ES-I3 (cell line): ENCODE data around the gene CHMP6.

ENCODE experiments used
- H3K36me3 ChIP-seq: 2 replicates; pipeline ENCODE4 v1.6.1; 2013; ENCODE audit warnings: mild to moderate bottlenecking, low read length, control low read depth, moderate library complexity; ENCODE audit not compliant: insufficient read depth
- H3K4me1 ChIP-seq: 2 replicates; pipeline ENCODE4 v1.6.1; 2013; ENCODE audit warnings: mild to moderate bottlenecking, control low read depth, low read length; ENCODE audit not compliant: insufficient read depth
- H3K9ac ChIP-seq: 2 replicates; pipeline ENCODE4 v1.6.1; 2013; ENCODE audit warnings: low read depth, mild to moderate bottlenecking, low read length, moderate library complexity
- H3K9me3 ChIP-seq: 2 replicates; pipeline ENCODE4 v1.6.1; 2013; ENCODE audit warnings: mild to moderate bottlenecking, low read length, moderate library complexity; ENCODE audit not compliant: control insufficient read depth, insufficient read depth

Gene CHMP6

DNA sequence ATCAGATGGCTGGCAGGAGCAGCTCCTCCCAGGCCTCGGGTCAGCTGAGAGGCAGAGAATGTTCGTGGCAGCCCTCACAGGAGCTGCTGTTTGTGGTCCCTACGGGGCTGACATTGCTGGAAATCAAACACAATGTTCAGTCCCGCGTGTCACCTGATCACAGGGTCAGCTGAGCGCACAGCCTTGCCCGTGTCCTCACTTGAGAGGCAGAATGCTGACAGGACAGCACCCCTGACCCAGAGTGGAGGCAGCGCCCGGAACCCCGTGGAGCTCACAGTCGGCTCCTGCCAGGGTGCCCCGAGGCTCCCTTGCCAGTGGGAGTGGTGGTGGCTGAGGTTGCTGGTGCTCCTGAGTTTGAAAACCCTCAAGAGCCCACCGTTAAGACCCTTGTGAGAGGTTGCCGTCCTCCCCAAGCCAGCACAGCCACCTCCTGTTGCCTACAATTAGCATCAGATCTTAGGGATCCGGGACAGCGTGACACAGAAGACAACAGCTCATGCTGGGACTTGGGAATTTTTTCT, 3.6 kb upstream of the CHMP6 start:
- Histone ChIP-seq H3K4me1 (peaks cover 3% of the 10 kb centered on the region; the same call in 1 of the 2 replicates), H3K9me3 (no peaks in the 10 kb centered on the region), H3K36me3 (no peaks in the 10 kb centered on the region), H3K9ac (no peak overlapping the region)

DNA sequence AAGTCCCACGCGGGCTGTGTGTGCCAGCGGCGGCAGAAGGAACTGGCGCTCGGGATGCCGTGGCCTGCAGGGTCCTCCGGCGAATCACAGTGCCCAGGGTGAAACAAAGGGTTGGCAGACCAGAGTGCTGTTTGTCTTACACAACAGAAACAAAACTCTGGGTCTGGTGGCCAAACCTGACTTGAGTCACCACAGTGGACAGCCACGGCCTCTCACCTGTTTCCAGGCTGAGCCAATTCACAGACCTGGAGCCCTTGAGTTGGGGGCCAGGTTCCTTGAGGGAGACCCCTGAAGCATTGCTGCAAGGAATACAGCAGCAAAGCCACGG, 2.1 kb upstream of the CHMP6 start:
- Histone ChIP-seq H3K9ac (no peak overlapping the region), H3K36me3 (no peaks in the 10 kb centered on the region), H3K4me1 (peaks cover 3% of the 10 kb centered on the region; the same call in 1 of the 2 replicates), H3K9me3 (no peaks in the 10 kb centered on the region)

DNA sequence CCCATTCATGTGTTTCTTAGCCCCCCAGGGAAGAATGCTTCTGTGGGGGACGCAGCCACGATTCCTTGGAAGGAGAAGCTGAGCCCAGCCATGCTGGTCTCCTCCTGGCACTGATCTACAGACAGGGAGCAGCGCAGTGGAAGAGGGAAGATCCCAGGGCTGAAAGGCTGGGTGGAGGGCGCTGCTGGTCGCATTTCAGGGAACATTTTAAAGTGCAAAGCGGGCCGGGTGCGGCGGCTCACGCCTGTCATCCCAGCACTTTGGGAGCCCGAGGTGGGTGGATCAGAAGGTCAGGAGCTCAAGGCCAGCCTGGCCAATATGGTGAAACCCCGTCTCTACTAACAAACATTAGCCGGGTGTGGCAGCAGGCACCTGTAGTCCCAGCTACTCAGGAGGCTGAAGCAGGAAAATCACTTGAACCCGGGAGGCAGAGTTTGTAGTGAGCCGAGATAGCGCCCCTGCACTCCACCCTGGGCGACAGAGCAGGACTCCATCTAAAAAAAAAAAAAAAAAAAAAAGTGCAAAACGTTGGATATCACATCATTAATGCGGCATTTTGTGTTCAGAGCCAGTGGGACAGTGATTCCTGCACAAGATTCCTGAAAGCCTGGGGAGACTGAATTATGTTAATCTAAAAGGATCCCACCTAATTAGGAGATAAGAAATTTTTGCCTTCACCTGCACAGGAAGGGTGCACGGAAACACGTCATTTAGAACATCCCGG, 558 bp upstream of the CHMP6 start:
- Histone ChIP-seq H3K9ac (peak overlapping the region; percentile 98), H3K4me1 (peaks cover 3% of the 10 kb centered on the region; the same call in 1 of the 2 replicates), H3K9me3 (no peaks in the 10 kb centered on the region), H3K36me3 (no peaks in the 10 kb centered on the region)

DNA sequence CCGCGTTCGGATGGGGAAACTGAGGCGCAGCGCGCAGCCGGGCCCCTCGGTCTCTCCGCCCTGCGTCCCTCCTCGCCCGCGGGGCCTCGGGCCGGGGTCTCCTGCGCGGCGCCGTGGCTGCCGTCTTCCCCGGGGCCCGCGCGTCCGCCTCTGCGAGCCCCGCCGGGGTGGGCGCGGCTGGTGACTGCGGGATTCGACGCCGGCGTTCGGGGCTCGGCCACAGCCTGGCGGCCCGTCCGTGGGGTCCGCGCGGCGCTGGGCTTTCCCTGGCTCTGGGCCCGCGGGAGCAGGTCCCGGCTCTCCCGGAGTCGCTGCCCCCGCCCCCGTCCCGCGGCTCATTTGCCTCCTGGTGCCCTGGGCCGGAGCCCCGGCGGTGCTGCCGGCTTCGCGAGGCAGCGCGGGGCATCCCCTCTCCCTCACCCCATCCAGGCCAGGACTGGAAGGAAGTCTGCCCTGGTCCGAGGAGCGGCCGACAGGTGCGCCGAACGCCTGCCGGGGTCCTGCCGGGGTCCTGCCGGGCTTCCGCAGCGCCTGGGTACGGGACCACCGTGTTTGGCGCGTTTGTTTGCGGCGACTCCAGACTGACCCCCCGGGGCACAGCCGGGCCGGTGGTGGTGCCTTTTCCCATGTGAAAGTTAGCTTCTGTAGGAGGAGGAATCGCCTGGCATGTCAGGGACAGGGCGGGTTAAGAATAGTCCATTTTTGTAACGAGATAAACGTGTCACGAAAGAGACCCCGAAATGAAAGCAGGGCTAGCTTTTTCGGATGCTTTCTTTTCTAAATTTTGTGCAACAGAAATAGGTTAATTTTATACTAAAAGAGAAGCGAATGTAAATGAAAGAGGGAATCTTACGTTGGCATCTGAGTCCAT, 671 bp downstream of the CHMP6 start:
- Histone ChIP-seq H3K36me3 (no peaks in the 10 kb centered on the region), H3K4me1 (peaks cover 3% of the 10 kb centered on the region; the same call in 1 of the 2 replicates), H3K9me3 (no peaks in the 10 kb centered on the region), H3K9ac (peak overlapping the region; percentile 98)

DNA sequence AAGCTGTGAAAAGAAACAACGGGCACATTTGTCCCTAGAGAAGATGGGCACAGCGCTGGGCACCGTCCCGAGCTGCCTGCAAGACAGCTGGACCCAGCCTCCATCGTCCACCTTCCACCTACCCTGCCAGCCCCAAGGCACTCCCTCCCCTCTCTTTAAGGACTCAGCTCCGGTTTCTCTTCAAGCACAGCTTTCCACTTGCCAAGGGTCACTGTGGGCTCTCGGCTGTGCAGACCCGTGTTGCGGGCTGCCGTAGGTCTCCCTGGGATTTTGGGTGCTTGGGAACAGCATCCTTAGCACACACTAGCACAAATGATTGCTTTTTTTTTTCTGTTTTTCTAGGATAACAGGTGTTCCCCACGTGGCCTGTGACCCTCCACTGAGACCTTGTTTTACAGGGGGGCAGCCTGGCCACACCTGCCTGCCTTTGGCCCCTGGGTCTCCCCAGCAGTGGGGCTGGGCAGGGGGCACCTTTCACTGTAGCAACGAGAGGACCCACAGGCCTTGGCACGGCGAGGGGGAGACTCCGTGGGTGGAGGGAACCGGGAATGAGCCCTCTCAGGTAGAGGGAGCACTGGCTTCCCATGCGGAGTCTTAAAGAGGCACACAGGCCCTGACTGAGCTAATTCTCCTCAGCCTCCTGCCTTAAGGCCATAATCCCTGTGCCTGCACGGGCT, 1.4 kb downstream of the CHMP6 start:
- Histone ChIP-seq H3K4me1 (peaks cover 3% of the 10 kb centered on the region; the same call in 1 of the 2 replicates), H3K9ac (peak overlapping the region; percentile 98), H3K9me3 (no peaks in the 10 kb centered on the region), H3K36me3 (no peaks in the 10 kb centered on the region)

DNA sequence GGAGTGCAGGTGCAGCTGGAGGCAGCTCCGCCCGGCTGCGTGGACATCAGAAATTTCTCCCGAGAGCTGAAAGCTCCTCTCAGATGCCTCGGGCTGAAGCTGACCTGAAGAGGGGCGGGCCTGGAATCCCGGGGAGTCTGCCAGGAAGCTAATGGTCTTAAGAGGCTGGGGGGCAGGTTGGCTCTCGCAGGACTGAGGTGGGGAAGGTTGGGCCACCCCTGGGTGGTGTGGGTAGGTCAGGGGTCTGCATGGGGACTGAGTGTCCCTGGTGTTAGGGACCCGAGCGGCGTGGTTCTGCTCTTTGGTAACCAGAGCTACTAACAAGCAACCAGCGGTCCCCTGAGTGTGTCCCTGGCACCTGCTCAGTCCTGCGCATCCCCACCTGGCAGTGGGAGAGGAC, 3.5 kb downstream of the CHMP6 start:
- no peak overlapping the region for H3K9ac ChIP-seq
- H3K4me1 ChIP-seq, result 0 out of 2 replicates have a peak, but pooled peaks cover 3% of the 10 kb centered on the region
- 0 out of 2 replicates have a peak, but pooled peaks cover 2% of the 10 kb centered on the region for H3K36me3 ChIP-seq
- H3K9me3 ChIP-seq, result no peaks in the 10 kb centered on the region

DNA sequence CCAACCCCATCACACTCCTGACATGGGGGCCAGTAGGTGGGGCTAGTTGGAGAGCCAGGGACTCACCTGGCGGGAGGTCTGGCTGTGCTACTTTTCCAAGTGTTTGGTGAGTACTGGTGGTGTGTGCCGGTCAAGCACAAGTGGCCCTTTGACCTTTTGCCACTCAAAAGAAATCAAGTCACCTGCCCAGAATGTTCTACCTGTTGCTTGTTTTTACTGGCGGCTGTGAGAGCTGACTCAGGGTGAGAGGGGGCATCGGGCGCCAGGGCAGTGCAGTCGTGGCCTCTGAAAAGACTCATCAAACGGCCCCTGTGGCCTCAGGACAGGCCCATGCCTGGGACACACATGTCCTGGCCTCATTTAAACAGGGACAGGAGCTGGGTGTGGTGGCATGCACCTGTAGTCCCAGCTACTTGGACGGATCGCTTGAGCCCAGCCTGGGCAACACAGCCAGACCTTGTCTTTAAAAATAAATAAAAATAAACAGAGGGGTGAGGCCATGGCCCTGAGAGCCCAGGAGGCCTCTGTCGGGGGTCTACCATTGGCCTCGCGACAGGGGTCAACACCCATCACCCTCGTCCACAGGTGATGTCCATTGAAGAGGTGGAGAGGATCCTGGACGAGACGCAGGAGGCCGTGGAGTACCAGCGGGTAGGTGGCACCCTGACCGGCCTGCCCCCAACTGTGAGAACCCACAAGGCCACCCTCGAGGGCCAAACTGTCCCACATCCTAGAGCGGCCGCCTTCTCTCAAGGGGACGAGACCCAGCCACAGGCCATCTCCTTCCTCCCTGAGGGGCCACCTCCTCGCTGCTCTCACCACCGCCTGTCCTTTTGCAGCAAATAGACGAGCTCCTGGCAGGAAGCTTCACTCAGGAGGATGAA, 5.0 kb downstream of the CHMP6 start:
- H3K4me1 ChIP-seq, result 0 out of 2 replicates have a peak, but pooled peaks cover 3% of the 10 kb centered on the region
- no peak overlapping the region for H3K9ac ChIP-seq
- 0 out of 2 replicates have a peak, but pooled peaks cover 2% of the 10 kb centered on the region for H3K36me3 ChIP-seq
- no peaks in the 10 kb centered on the region for H3K9me3 ChIP-seq

DNA sequence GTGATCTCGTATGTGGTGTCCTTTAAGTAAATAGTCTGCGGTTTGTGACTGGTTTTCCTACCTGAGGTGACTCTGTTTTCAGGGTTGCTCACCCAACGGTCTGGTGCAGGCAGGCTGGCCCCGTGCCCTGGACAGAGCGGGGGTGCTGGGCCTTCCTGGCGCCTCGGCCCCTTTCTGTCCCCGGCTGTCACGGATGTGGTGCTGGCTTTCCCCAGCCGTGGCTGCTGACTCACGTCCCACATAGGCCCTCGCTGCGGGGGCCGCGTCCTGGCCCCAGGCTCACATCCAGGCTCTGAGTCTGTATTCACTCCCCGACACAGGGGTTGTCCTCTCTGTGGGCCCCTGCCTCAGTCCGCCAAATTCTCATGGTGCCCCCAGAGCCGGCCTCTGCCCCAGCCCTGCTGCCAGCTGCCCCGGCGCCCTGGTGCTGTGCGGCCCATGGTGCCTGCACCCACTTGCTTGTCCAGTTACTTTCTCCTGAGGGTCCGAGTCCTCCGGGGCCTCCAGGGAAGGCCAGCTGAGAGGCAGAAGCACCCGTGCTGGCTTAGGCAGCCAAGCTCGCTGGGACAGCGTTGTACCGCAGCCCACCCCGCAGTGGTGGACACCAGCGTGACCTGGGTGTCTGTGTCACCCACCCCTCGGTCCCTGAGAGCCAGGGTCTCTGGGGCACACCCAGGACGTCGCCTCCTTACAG, 5.9 kb downstream of the CHMP6 start:
- H3K4me1 ChIP-seq, result 0 out of 2 replicates have a peak, but pooled peaks cover 3% of the 10 kb centered on the region
- H3K36me3 ChIP-seq, result 0 out of 2 replicates have a peak, but pooled peaks cover 2% of the 10 kb centered on the region
- no peaks in the 10 kb centered on the region for H3K9me3 ChIP-seq
- H3K9ac ChIP-seq, result no peak overlapping the region

DNA sequence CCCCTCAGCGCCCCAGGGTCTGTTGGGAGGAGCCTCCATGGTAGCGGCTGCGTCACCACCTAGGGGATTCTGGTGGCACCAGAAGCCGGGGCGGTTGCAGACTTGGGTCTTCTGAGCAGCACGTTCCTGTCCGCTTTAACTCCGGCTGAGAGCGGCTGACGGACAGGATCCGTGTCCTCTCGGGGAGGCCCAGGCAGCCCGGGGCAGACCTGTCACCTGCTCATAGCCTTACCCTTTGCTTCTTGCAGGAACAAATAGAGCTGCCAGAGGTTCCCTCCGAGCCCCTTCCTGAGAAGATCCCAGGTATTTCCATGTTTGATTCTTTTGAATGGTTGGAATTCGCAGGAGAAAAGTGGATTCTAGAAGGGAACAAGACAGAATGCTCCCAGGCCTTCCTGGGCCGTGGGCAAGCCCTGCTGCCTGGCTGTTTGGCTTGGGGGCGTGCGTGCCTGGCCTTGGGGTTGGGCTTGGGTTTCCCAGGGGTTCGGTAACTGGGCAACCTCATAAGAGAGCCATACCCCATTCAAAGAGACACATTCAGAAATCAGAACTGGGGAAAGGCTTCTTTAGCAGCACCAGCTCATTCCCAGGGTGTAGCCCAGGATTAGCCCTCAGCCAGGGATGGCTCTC, 6.6 kb downstream of the CHMP6 start:
- no peaks in the 10 kb centered on the region for H3K9me3 ChIP-seq
- H3K4me1 ChIP-seq, result no peaks in the 10 kb centered on the region

DNA sequence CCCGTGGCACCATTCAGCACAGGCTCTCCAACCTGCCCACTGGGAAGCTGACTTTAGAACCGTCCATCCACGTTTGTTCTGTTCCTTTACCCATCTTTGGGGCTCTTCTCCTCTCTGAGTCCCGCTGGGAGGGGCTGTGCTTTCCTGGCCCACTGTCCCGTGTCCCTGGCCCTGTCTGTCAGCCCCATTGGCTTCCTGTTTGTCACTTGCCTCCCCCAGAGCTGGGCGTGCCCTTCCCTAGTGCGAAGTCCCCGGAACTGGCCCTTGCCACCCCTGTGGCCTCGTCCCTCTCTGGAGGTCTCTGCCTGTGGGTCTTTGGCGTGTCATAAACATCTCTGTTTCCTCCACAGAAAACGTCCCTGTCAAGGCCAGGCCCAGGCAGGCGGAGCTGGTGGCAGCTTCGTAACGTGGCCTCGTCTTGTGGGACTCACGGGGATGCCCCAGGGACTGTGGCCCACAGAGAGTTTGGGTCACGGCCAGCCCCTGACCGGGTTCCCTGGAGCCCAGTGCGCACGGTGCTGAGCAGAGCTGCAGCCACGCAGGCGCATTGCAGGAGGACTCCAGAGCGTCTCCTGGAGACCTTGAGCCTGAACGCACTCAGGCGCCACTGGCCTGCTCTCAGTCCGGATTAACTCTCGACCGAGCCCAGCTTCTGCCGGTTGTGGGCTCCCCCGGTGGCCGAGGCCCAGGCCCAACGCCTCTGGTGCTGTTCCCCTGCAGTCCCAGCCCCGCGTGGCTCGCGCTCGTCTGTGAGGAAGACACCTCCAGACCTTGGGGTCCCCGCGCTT, 7.3 kb downstream of the CHMP6 start:
- Histone ChIP-seq H3K9me3 (no peaks in the 10 kb centered on the region), H3K9ac (no peak overlapping the region), H3K36me3 (0 out of 2 replicates have a peak, but pooled peaks cover 2% of the 10 kb centered on the region), H3K4me1 (no peaks in the 10 kb centered on the region)

More for the DNA sequence above, 6.6 kb downstream of the CHMP6 start:
- H3K9ac ChIP-seq, result no peak overlapping the region
- H3K36me3 ChIP-seq, result 0 out of 2 replicates have a peak, but pooled peaks cover 2% of the 10 kb centered on the region

DNA sequence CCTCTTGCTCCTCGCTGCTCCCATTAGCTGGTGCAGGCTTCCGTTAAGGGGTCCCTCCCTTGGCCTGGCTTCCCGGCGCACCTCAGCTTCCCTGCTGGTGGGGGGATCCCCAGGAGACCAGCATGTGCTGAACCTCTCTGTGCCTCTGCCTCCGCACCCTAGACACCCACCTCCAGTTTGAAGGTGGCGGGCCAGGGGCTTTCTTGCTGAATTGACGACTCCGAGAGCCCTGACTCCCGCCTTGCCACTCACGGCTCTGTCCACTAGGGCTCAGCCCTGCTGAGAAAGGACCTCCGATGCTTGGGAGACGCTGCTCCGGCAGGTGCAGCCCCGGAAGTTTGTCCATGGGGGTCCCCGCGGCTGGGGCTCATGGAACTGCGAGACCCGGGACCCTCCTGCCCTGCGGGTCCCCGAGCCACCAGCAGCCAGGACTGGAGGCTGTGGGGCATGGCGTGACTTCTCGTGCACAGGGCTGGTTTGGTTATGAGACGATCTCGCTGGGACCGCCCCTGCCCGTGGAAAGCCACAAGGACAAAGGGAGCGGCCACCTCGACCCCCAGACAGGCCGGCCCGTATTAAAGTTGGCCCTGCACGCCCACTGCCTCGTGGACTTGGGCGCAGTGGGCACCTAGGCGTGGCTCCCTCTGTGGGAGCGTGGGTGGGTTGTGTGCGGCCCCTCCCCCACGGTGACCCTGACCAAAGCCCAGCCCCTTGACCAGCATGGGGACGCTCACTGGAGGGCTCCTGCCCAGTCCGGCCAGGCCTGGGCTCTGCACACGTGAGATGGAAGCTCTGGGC, 8.1 kb downstream of the CHMP6 start:
- Histone ChIP-seq H3K9ac (no peak overlapping the region), H3K9me3 (no peaks in the 10 kb centered on the region), H3K4me1 (no peaks in the 10 kb centered on the region), H3K36me3 (0 out of 2 replicates have a peak, but pooled peaks cover 2% of the 10 kb centered on the region)
